Measurements from ENCODE around the gene WDR20.
"Not testable (repeated sequence)": the region's sequence is repeated elsewhere in the genome, so short reads cannot be mapped to it uniquely, and the experiment has no call there.

WDR20 gene

DNA sequence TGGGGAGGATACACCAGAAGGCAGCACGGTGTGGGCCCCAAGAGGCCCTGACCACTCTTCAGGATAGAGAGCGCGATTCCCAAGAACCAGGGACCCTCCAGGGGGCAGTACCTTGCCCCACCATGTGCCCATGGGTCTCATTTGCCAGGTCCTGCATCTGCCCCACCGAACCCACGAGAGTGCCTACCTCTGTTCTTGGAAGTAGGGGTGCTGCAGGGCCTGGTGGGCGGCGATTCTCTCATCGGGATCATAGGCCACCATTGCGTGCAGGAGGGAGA lies 92.6 kb downstream of the WDR20 start:
- H3K9ac ChIP-seq: no peak overlapping the region
- H3K36me3 ChIP-seq: no peaks in the 10 kb centered on the region
- no peak for TF ChIP-seq Cebpa-rat (IDR thresholded peaks at IDR 0.05)
- H3K9me3 ChIP-seq (replicated peaks in 1 of 11): no peaks in the 10 kb centered on the region
- no peak overlapping the region for H3K27ac ChIP-seq
- H3K4me3 ChIP-seq: no peak overlapping the region
- H4K20me1 ChIP-seq: peaks cover 0 to 6% (median 0%) of the 10 kb centered on the region in 11 experiments; a peak in 2 of 22 replicates
- H3K4me1 ChIP-seq: peaks cover 0 to 8% (median 3%) of the 10 kb centered on the region in 10 experiments; a peak in 9 of 20 replicates
- no peaks in the 10 kb centered on the region for H3K27me3 ChIP-seq
- no peak overlapping the region for H3K4me2 ChIP-seq

DNA sequence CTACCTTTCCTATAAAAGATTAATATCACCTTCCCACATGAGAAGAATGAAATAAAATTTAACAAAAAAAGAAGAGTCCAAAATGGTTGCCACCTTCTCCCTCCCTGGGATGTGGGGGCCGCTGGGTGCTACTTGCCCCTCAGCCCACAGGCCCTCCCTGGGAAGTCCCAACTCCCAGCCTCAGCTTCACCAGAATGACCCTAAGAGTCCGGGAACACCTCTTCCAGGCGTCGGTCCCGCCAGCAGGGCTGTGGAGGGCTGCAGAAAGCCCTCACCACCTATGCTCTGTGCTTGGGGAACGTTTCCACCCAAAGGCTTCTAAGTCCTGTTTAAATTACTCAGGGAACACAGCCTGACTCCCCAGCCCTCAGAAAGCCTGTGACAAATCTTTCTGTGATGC lies 93.4 kb downstream of the WDR20 start:
- Histone ChIP-seq H3K9ac (no peak overlapping the region), H3K27me3 (no peaks in the 10 kb centered on the region), H3K27ac (no peak overlapping the region), H4K20me1 (peaks cover 0 to 6% (median 0%) of the 10 kb centered on the region in 11 experiments; a peak in 1 of 22 replicates), H3K4me3 (no peak overlapping the region), H3K9me3 (replicated peaks in 1 of 11) (no peaks in the 10 kb centered on the region), H3K4me2 (no peak overlapping the region), H3K4me1 (peaks cover 0 to under 1% (median 0%) of the 10 kb centered on the region in 10 experiments; a peak in 1 of 20 replicates), H3K36me3 (no peaks in the 10 kb centered on the region)
- TF ChIP-seq Cebpa-rat (IDR thresholded peaks at IDR 0.05): no peak

DNA sequence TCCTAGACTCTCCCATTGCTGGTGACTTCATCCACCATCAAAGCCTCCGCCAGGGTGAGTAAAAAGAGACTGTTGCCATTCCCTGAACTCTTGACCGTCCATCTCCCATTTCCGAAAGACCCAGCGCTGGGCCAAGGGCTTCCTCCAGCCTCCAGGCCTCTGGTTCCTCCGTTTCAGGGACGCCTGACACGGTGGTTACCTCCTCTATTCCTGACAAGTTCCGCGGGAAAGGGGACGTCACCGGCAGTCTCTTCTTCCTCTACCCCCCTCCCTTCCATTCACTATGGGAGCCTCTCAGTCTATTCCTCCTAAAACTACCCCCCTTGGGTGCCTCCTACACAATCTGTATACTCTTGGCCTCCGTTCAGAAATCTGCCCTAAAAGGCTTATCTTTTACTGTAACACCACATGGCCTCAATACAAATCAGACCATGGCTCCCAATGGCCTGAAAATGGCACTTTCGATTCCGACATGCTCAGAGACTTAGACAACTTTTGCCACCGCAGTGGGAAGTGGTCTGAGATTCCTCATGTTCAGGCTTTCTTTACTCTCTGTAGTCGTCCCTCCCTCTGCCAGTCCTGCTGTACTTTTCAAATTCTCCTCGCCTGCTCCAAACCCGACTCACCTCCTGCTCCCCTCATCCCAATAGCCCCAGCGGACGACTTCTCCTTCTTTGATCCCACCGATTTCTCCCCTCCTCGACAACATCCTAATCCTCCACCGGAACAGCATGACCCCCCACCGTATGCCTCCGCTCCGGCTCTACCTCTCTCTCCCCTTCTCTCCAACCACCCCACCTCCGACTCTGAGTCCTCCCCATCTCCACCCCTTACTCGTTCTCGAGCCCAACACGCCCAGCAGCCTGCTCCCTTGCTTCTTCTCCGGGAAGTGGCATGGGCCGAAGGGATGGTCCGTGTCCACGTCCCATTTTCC lies 94.9 kb downstream of the WDR20 start:
- H3K9ac ChIP-seq: no peak overlapping the region
- no peak for TF ChIP-seq Cebpa-rat (IDR thresholded peaks at IDR 0.05)
- H3K4me1 ChIP-seq: no peaks in the 10 kb centered on the region
- H3K27me3 ChIP-seq: no peaks in the 10 kb centered on the region
- peaks cover 0 to 6% (median 0%) of the 10 kb centered on the region in 11 experiments; a peak in 1 of 22 replicates for H4K20me1 ChIP-seq
- no peaks in the 10 kb centered on the region for H3K36me3 ChIP-seq
- no peak overlapping the region for H3K4me3 ChIP-seq
- H3K27ac ChIP-seq: no peak overlapping the region
- no peak overlapping the region for H3K4me2 ChIP-seq
- H3K9me3 ChIP-seq (replicated peaks in 1 of 11): no peaks in the 10 kb centered on the region

DNA sequence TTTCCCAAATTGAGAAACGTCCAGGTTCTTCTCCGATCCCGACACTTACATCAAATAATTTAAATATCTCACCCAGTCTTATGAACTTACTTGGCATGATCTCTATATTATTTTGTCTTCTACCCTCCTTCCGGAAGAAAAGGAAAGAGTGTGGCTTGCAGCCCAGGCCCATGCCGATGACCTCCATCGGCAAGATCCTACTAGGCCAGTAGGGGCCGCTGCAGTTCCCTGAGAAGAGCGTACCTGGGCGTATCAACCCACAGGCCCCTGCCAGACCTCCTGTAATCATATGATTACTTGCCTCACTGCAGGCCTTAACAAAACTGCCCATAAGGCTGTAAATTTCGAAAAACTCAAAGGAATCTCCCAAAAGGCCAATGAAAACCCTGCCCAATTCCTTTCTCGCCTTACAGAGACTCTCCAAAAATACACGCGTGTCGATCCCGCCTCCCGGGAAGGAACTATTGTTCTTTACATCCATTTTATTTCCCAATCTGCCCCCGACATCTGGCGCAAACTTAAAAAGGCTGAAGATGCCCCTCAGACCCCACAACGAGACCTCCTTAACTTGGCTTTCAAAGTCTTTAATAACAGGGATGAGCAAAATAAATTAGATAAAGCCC lies 95.7 kb downstream of the WDR20 start:
- Histone ChIP-seq H3K4me3 (no peak overlapping the region), H3K4me1 (no peaks in the 10 kb centered on the region), H3K27me3 (no peaks in the 10 kb centered on the region), H4K20me1 (peaks cover 0 to 3% (median 0%) of the 10 kb centered on the region in 11 experiments; a peak in 1 of 22 replicates), H3K9me3 (replicated peaks in 1 of 11) (no peaks in the 10 kb centered on the region), H3K36me3 (no peaks in the 10 kb centered on the region), H3K9ac (no peak overlapping the region), H3K4me2 (no peak overlapping the region), H3K27ac (no peak overlapping the region)
- no peak for TF ChIP-seq Cebpa-rat (IDR thresholded peaks at IDR 0.05)

DNA sequence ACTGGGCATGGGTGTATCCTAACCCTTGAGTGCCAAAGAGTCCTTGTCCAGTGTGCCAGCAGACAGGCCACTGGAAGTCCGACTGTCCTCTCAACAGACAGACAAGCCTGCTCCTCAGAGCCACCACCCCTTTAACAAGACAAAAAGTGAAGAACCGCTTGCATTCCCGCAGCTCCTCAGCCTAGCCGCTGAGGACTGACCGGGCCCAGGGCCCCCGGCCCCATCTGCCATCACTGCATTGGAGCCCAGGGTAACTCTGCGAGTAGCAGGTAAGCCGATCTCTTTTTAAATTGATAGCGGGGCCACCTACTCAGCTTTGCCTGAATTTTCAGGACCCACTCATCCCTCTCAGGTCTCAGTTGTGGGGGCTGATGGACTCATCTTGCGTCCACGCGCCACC lies 96.3 kb downstream of the WDR20 start:
- Histone ChIP-seq H3K9ac (no peak overlapping the region), H3K4me1 (no peaks in the 10 kb centered on the region), H3K36me3 (no peaks in the 10 kb centered on the region), H3K27me3 (no peaks in the 10 kb centered on the region), H4K20me1 (no peaks in the 10 kb centered on the region; a peak in 1 of 22 replicates), H3K4me3 (no peak overlapping the region), H3K27ac (no peak overlapping the region), H3K9me3 (replicated peaks in 1 of 11) (0 out of 22 replicates have a peak, but pooled peaks cover 0 to 3% (median 0%) of the 10 kb centered on the region in 11 experiments), H3K4me2 (no peak overlapping the region)
- no peak for TF ChIP-seq Cebpa-rat (IDR thresholded peaks at IDR 0.05)

DNA sequence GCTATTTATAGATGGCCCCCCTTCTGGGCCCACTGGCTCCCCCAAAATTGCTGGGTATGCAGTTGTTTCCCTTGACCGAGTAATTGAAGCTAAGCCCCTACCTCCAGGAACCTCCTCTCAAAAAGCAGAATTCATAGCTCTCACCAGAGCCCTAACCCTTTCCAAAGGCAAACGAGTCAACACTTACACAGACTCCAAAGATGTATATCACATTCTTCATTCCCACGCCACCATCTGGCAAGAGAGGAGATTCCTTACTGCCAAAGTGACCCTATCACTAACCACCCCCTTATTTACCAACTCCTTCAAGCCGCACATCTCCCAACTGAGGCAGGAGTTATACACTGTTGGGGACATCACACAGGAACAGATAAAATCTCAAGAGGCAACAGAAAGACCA lies 98.4 kb downstream of the WDR20 start:
- Histone ChIP-seq H3K4me1 (no peaks in the 10 kb centered on the region), H3K27me3 (no peaks in the 10 kb centered on the region), H3K4me3 (no peak overlapping the region), H3K4me2 (no peak overlapping the region), H3K36me3 (no peaks in the 10 kb centered on the region), H3K9me3 (replicated peaks in 1 of 11) (peaks cover 0 to 18% (median 5%) of the 10 kb centered on the region in 11 experiments; a peak in 11 of 22 replicates), H3K27ac (no peak overlapping the region), H4K20me1 (no peaks in the 10 kb centered on the region; a peak in 1 of 22 replicates), H3K9ac (no peak overlapping the region)
- no peak for TF ChIP-seq Cebpa-rat (IDR thresholded peaks at IDR 0.05)

DNA sequence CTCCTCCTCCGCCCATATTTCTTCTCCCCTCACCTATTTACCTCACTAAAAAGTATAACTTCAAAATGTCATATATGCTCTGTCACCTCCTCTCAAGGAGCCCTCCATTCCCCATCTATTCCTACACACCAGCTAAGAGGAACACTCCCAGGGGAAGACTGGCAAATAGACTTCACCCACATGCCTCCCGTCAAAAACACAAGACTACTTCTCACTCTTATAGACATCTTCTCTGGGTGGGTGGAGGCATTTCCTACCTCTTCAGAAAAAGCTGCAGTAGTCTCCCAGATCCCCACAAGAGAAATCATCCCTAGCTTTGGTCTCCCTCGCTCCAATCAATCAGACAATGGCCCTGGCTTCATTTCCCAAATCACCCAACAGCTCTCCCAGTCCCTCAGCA lies 99.1 kb downstream of the WDR20 start:
- Histone ChIP-seq H4K20me1 (no peaks in the 10 kb centered on the region; a peak in 1 of 22 replicates), H3K4me2 (no peak overlapping the region), H3K4me3 (no peak overlapping the region), H3K27ac (no peak overlapping the region), H3K9ac (no peak overlapping the region), H3K9me3 (replicated peaks in 1 of 11) (peaks cover 2 to 24% (median 10%) of the 10 kb centered on the region in 11 experiments; a peak in 17 of 22 replicates), H3K27me3 (no peaks in the 10 kb centered on the region), H3K4me1 (no peaks in the 10 kb centered on the region), H3K36me3 (no peaks in the 10 kb centered on the region)
- TF ChIP-seq Cebpa-rat (IDR thresholded peaks at IDR 0.05): no peak

DNA sequence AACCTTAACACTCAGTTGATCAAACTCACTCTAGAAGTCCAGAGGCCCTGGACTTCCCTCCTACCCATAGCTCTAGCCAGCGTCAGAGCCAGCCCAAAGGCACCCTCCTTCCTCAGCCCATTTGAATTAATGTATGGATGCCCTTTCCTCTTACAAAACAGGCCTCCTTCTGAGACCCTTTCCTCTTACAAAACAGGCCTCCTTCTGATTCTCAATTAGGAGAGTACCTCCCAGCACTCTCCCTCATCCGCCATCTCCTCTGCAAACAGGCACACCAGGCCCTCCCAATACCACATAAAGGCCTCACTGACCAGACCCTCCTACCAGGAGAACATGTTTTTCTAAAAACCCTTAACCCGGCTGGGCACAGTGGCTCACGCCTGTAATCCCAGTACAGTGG lies 99.5 kb downstream of the WDR20 start:
- H3K4me2 ChIP-seq: no peak overlapping the region
- no peak overlapping the region for H3K9ac ChIP-seq
- no peaks in the 10 kb centered on the region; a peak in 1 of 22 replicates for H4K20me1 ChIP-seq
- TF ChIP-seq Cebpa-rat (IDR thresholded peaks at IDR 0.05): no peak
- no peak overlapping the region for H3K27ac ChIP-seq
- H3K4me1 ChIP-seq: no peaks in the 10 kb centered on the region
- H3K9me3 ChIP-seq (replicated peaks in 1 of 11): peaks cover 6 to 28% (median 15%) of the 10 kb centered on the region in 11 experiments; a peak in 17 of 22 replicates
- H3K27me3 ChIP-seq: no peaks in the 10 kb centered on the region
- no peaks in the 10 kb centered on the region for H3K36me3 ChIP-seq
- no peak overlapping the region for H3K4me3 ChIP-seq

DNA sequence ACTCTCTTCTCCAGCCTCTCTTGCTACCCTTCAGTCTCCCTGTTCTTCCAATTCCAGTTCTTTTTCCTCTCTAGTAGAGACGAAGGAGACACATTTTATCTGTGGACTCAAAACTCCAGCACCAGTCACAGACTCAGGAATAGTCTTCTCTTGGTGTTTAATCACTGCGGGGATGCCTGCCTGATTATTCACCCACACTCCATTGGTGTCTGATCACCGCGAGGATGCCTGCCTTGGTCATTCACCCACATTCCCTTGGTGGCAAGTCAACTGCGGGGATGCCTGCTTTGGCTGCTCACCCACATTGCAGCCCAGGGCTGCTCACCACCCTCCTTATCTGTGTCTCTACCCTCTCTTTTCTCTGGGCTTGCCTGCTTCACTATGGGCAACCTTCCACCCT lies 100.8 kb downstream of the WDR20 start:
- H3K4me2 ChIP-seq, H3K27ac ChIP-seq, H4K20me1 ChIP-seq, H3K4me1 ChIP-seq, H3K9ac ChIP-seq, H3K27me3 ChIP-seq, H3K36me3 ChIP-seq, H3K4me3 ChIP-seq: not testable (repeated sequence)
- H3K9me3 ChIP-seq (replicated peaks in 1 of 11): peaks cover 6 to 30% (median 15%) of the 10 kb centered on the region in 11 experiments; a peak in 17 of 22 replicates

All from BLaER1 treated with 17β-estradiol and CSF1 and Interleukin-3, amounts not matched to agents 10 nM and 100 nM (cell line).